GM21515 (cell line): Measurements from ENCODE around the gene GPR155.
"Not testable (repeated sequence)": the region's sequence is repeated elsewhere in the genome, so short reads cannot be mapped to it uniquely, and the experiment has no call there.

Source experiments
- ATAC-seq: cut with Tn5 transposase; IDR thresholded peaks from one replicate; pipeline ENCODE4 v1.9.1; 2021; ENCODE audit not compliant: unreplicated experiment

Gene GPR155

DNA sequence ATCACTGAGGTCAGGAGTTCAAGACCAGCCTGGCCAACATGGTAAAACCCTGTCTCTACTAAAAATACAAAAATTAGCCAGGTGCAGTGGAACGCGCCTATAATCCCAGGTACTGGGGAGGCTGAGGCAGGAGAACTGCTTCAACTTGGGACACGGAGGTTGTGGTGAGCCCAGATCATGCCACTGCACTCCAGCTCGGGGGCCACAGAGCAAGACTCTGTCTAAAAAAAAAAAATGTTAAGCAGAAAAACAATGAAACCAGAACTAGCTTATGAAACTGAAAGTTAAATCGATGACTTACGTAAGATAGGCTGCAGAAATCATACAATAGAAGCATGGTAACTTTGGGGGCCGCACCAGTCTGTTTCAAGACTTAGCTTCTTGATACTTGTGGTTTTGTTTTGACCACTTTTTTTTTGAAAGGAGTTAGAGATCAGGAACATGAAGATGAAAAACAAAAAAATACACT is 6.2 kb upstream of the GPR155 start:
- ATAC-seq, result peak; percentile 93

DNA sequence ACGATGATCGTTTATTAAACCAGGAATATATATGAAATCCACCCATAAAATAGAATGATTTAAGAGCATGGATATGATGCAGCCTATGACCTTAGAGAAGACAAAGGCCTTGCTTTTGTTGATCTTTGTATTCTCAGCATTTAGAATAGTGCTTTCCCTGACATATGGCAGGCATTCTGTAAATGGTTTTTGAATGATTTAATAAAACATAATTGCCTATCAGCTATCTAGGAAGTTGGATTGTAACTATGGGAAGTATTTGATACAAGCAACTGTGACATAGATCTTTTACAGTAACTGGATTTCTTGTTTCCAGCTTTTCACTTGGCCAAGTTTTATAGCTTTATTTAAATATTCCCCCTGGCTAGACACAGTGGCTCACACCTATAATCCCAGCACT is 5.1 kb upstream of the GPR155 start:
- ATAC-seq, result no peak

DNA sequence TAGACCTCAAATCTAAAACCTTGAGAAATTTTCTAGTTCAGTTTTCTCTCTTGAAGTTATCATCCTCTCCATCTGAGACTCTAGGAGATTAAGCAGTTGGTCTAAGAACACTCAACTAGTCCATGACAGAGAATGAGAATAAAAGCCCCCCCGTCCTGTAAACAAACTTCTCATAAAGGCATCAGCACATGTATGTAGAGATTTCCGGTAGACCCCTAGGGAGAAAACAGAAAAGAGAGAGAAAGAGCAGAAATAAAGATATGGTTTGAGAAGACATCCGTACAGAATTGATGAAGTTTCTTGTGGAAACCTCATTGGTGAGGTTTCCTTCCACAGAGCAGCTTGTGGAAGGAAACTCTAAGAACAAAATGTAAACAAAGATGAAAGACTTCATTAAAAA is 3.2 kb upstream of the GPR155 start:
- no peak for ATAC-seq

DNA sequence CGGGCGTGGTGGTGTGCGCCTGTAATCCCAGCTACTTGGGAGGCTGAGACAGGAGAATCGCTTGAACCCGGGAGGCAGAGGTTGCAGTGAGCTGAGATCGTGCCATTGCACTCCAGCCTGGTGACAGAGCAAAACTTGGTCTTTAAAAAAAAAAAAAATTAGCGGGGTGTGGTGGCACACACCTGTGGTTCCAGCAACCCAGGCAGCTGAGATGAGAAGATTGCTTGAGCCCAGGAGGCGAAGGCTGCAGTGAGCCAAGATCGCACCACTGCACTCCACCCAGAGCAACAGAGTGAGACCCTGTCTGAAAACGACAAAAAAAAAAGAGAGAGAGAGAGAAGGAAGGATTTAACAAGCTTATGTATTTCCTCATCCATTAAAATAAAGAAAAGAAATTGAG is 2.7 kb upstream of the GPR155 start:
- not testable (repeated sequence) for ATAC-seq

DNA sequence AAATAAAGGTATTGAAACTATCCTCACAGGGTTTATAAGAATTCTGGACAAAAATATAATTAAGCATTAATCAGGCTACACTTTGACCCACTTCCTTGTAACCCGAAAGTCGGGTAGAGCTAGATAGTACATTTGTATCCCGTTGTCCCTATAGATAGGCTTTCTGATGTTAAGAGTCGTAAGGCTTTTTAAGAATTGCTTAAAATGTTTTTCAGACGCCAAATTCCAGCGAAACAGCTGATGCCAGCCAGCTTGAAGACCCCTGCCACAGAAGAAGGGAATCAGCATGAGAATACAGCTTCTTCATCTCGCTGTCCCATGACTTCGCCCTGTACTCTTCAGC is 962 bp upstream of the GPR155 start:
- ATAC-seq, result no peak

DNA sequence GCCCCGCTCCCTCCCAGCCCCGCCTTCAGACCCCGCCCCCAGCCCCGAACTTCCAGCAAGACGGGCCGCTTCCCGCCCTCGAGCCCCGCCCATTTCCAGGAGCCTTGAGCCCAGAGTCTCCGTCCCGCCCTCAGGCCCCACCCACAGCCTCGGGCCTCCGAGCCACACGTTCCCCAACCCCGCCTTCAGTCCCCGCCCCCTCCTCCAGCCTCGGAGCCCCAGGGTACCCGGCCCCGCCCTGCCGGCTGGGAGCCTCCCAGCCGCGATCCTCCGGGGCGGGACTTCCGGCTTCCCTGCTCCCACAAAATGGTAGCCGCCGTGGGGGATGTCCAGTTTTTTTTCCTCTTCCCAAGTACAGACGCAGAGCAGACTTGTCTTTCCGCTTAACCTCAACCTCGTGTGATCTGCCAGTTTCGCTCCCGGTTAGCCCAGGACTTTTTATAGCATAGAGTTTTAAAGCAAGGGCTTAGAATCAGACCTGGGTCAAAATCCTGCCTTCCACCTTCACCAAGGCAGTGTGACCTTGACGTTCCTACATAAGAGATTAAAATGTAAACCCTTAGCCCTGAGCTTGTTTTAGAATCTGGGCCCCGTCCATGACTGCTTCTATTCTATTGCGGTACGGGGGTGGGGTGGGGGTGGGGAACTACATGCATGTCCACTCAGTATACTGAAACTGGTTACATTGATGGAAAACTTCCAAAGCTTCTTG is 435 bp upstream of the GPR155 start:
- peak; percentile 80 for ATAC-seq

DNA sequence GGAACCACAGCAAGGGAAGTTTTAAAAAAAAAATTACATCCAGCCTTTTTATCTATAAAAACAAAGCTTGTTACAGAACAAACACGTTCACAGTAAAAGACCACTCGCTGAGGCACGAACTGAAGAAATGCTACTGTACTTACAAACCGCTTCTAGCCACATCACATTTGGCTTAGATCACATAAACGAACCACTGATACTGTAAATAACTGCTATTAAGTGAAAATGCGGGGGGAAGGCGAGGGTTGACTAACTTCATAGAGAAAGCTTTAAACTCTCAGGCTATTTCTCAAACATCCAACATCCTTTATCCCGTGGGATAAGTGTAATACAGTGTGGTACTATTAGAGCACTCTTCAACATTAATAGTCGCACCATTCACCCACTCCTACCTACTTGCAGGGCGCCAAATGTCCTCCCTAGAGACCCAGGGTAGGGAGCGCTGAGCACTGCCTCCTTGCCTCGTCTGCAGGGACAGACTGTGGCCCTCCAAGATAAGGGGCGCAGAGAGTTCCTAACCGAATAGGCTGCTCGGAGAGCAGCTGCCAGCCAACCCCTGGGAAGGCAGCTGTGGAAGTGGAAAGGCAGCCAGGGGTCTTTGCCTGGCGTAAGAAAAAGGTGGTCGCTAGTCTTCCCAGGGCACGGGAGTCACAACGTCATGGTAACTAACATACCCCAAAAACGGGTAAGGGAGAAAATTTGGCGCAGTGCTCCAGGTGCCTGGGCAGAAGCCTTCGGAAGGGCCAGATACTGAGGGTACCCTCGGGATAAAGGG is 854 bp downstream of the GPR155 start:
- peak; percentile 11 for ATAC-seq

DNA sequence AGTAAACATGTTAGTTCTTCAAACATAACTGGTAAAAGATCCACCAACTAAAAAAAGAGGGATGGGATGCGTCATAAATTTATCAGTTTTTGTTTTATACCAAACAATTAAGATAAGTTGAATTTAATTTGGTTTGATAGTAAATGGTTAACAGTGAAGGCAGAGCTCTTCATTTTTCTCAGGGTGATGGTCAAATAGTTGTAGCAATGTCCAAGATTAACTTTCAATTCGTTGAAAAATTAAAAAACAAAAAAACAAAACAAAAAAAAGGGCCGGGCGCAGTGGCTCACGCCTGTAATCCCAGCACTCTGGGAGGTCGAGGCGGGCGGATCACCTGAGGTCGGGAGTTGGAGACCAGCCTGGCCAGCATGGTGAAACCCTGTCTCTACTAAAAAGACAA is 1.8 kb downstream of the GPR155 start:
- not testable (repeated sequence) for ATAC-seq

DNA sequence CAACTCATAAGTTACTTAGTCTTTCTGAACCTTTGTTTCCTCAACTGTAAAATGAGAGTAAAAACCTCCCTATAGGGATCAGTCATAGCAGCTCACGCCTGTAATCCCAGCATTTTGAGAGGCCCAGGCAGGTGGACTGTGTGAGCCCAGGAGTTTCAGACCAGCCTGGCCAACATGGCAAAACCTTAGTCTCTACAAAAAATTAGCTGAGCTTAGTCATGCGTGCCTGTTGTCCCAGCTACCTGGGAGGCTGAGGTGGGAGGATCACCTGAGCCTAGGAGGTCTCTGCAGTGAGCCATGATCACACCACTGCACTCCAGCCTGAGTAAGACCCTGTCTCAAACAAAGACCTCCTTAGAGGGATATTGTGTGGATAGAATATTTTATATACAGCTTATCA is 2.3 kb downstream of the GPR155 start:
- ATAC-seq, result no peak

DNA sequence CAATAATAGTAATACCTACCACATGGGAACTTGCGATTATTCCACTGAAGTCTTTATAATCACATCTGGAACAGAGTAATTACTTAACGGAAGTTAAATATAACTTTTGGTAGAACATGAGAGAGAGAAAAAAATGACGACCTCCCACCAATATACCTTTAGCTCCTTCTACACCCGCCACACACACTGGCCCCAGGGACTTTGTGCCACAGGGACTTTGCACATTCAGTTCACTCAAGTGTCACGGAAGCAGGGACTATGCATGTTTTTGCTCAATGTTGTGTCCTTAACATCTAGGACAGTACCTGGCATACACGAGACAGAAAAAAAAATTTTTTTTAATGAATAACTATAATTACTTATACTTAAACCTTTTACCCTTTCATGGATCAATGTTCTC is 4.0 kb downstream of the GPR155 start:
- ATAC-seq, result no peak

DNA sequence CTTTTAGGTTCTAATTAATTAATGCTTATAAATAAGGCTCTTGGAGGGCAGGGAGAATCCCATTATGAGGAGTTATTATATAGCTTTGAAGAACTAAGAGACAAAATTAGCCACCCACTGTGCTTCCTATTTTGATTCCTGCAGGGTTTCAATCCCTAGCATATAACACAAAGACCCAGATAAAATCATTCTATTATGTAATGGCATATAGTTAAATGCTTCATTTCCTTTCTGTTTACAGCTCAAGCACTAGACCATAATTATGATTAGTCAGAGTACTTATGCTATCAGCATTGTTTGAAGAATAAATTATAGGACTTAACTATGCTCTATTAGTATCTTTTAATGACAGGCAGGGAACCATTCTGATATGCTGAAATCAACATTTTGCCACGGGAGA is 9.1 kb downstream of the GPR155 start:
- no peak for ATAC-seq

DNA sequence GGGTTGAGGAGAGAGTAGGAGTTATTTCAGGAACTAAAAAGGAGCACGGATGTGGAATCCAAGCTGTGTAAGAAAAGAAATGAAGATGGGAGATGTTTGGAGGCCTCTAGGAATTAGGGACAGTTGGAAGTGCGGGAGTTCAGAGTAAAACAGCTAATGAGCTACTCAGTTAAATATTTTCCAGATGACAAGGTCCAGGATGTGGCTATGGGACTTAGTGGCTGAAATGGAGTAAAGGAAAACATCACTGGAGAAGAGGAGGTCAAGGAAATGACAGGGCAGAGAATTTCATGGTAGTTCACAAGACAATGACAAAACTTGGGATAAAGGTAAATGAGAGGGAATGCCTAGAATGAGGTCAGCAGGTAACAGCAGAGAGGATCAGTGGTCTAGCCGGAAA is 13.0 kb downstream of the GPR155 start:
- no peak for ATAC-seq

DNA sequence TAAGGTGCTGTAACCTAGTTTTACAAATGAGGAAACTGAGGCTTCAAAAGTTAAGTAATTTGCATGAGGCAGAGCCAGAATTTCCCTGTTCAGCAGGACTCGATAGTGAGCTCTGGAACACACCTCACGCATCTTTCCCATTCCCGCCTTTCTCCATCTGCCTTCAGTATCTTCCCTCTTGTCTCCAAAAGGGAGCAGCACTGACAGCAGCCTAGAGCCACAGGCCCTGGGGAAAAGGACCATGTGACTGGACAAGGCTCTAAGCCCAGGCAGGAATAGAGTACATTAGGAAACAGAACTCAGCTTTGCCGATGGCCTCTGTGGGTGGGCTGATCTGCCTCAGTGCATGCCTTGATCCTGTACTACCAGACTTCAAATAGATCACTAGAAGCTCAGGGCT is 21.5 kb downstream of the GPR155 start:
- no peak for ATAC-seq

DNA sequence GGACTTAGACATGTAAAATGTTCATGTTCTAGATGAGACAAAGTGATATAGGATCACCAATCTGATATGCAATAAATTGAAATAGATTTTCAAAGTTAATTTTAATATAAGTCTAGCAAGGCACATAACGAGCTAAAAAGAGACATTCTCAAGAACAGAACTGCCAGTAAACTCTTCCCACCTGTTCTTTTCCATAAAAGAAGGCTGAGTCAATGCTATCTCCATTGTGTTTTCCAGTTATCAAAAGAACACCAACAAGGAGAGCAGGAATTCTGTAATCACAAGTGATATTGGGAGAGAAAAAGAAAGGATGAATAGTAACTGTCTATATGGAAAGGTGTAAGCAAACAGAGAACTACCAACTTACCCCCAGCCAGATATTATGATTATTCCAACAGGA is 25.6 kb downstream of the GPR155 start:
- no peak for ATAC-seq

DNA sequence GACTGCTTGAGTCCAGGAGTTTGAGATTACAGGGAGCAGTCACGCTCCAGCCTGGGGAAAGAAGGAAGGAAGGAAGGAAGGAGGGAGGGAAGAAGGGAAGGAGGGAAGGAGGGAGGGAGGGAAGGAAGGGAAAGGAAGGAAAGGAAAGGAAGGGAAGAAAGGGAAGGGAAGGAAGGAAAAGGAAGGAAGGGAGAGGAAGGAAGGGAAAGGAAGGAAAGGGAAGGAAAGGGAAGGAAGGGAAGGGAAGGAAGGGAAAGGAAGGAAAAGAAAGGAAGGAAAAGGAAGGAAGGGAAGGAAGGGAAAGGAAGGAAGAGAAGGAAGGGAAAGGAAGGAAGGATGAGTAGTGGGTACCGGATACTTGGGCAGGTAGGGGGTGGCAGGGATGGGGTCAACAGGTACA is 32.3 kb downstream of the GPR155 start:
- ATAC-seq, result no peak

DNA sequence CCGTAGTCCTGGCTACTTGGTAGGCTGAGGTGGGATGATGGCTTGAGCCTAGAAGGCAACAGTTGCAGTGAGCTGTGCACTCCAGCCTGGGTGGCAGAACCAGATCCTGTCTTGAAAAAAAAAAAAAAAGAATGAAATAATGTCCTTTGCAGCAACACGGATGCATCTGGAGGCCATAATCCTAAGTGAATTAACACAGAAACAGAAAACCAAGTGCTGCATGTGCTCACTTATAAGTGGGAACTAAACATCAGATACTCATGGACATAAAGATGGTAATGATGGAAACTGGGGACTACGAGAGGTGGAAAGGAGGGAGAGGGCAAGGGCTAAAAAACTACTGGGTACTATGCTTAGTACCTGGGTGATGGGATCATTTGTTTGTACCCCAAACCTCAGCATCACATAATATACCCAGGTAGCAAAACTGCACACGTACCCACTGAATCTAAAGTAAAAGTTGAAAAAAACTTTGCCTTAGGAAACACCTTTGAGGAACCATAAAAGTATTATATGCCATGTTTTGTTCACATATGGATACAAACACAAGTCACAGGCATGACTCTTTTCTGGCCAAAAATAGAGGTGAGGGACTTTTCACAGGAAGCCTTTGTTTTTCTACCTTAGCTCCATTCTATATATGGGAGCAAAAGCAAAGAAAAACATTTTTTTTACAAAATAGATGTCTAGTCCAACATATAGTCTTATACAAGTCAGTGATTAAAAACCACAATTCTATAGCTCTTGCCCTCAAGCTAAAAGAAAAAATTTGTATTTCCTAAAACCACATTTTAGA is 36.6 kb downstream of the GPR155 start:
- no peak for ATAC-seq

DNA sequence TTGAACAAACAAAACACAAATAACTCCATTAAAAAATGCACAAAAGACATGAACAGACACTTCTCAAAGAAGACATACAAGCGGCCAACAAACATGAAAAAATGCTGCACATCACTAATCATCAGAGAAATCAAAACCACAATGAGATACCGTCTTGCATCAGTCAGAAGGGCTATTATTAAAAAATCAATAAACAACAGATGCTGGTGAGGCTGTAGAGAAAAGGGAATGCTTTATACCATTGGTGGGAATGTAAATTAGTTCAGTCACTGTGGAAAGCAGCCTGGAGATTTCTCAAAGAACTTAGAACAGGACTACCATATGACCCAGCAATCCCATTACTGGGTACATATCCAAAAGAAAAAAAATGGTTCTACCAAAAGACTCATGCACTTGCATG is 37.8 kb downstream of the GPR155 start:
- ATAC-seq, result no peak

DNA sequence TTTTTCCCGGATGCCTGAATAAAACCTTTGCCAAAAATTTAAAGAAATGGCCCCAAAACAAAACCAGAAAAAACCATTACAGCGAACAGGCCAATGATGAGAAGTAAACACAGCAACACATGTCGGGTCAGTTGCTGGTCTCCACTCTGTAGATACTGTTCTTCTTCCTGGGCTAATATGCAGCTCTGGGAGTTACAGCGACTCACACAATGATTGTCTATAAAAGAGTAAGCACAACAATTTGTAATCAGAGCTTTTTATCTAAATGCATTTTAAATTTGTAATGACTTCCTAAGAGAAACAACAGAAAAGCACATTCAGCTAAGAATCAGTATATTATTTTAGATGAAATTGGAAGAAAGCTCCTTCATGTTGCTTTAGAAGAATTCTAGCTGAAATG is 40.3 kb downstream of the GPR155 start:
- no peak for ATAC-seq

DNA sequence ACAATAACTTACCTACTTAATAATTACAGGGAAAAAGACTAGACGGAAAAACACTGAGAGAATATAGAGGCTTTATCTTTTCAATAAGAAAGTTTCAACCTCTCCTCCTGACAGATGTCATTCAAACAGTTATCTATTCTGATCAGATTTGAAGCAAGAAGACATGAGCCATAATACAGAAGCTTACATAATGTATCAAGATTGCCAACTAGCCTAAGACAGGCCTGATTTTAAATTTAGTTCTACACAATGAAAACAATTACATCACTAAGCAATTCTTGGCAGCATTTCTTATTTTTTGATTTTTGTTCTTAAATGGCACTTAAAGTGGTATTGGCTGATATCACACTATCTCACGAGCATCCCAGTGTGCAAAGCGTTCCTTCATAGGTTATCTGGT is 41.6 kb downstream of the GPR155 start:
- no peak for ATAC-seq

DNA sequence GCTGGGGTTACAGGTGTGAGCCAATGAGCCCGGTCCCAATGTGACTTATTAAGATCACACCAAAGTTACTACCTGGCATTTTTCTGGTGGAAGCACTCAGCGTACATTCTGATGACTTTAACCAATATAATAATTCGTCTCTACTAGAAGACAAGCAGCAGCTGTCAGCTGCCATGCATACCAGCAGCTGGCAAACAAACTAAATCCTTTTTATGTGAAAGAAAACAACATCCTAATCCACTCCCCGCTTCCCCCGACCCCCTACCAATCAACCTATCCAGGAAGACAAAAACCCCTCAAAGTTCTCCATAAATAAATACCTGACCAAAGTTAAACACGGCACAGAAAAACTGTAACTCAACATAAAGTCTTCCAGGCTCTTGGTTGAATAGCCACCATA is 42.1 kb downstream of the GPR155 start:
- no peak for ATAC-seq

DNA sequence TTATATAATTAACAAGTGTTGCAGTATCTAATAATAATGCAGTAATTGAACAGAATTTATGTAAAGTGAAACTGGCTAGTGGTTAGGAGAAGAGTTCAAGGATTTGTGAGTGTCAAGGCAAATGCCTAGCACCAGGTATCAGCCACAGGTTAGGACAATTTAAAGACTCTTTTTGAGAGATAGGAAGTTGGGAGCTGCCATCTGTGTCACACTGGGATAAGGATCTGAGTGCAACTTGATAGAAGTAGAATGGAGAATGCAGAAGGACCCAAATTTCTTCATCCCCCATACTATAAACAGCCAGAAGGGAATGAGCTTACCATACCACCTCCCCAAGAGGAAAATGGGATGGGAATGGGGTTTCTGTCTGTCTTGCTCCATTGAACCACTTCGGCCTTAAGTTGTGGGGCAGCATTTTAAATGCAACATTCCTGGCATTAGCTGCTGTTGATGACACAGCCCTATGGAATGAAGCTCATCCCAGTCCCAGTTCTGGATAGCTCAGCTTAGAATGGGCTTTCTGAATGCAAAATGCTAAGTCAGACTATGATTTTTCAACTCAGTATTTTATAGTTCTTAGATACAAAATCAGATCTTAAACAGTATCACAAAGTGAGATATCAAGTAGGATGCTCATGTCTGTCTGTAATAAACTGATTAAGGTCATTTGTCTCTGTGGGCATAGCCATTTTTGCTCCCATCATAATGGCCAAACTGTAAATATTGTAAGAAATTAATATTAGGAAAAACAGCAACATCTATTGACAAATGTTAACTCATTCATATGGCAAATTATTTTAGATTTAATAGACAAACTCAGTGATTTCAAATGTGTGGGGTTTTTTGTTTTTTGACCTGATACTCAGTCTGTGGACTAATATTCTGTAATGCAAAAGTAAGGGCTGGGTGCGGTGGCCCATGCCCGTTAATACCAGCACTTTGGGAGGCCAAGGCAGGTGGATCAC is 44.0 kb downstream of the GPR155 start:
- no peak for ATAC-seq
